ENCODE measurements around the gene CPLX1.
"Not testable (repeated sequence)": the region's sequence is repeated elsewhere in the genome, so short reads cannot be mapped to it uniquely, and the experiment has no call there.

CPLX1 gene

GRCh38 chr4:749698-750666, 75.9 kb downstream of the CPLX1 start:
- no peak for DNase-seq

GRCh38 chr4:748461-748860, 77.5 kb downstream of the CPLX1 start:
- no peak for DNase-seq

- no peak for DNase-seq
Observed at GRCh38 chr4:747546-748170, 78.3 kb downstream of the CPLX1 start.

- DNase-seq = no peak
Observed at GRCh38 chr4:744212-744841, 81.6 kb downstream of the CPLX1 start.

- DNase-seq = no peak
Observed at GRCh38 chr4:743463-744211, 82.3 kb downstream of the CPLX1 start.

- DNase-seq = peak; percentile 79
Observed at GRCh38 chr4:742742-743311, 83.1 kb downstream of the CPLX1 start.

- DNase-seq = no peak
Observed at GRCh38 chr4:742096-742741, 83.7 kb downstream of the CPLX1 start.

GRCh38 chr4:740656-741282, 85.2 kb downstream of the CPLX1 start:
- DNase-seq = no peak

GRCh38 chr4:740011-740410, 85.9 kb downstream of the CPLX1 start:
- DNase-seq = no peak

- no peak for DNase-seq
Observed at GRCh38 chr4:739569-739968, 86.4 kb downstream of the CPLX1 start.

GRCh38 chr4:738781-739280, 87.1 kb downstream of the CPLX1 start:
- DNase-seq = no peak

GRCh38 chr4:736561-736960, 89.4 kb downstream of the CPLX1 start:
- DNase-seq = not testable (repeated sequence)

GRCh38 chr4:735583-735982, 90.3 kb downstream of the CPLX1 start:
- DNase-seq = no peak

Measured in CD4-positive, alpha-beta T cell treated with Interleukin-17A for 1 hour (primary cell).